Anterior cingulate cortex (tissue), 58 donors: ENCODE measurements around the gene PDE4C.

ENCODE experiments used
- DNase-seq, 58 donors: peaks; one replicate each; lab custom pipeline; 2025; lab: John Stamatoyannopoulos, UW

The PDE4C gene

DNA sequence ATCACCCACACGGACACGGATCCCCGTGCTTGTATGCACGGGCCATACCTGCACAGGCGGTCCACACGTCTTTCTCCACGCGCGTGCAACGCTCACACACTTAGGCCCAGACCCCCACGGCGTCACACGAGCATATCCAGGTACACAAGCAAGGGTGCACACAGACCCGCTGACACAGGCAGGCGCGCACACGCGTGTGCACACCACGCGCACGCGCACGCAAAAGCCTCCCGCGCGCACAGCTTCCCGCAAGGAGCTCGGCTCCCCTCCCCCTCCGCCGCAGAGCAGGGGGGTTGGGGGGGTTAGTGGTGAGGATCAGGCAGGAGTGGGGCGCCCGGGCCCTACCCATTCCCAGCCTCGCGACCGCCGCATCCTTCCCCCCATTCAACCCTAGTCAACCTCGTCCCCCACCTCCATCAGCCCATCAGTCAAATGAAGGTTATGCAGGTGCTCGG is 22.8 kb downstream of the PDE4C start:
- DNase-seq, result peak in 37 of 58 donors; percentile 31 to 82 (median 63)

DNA sequence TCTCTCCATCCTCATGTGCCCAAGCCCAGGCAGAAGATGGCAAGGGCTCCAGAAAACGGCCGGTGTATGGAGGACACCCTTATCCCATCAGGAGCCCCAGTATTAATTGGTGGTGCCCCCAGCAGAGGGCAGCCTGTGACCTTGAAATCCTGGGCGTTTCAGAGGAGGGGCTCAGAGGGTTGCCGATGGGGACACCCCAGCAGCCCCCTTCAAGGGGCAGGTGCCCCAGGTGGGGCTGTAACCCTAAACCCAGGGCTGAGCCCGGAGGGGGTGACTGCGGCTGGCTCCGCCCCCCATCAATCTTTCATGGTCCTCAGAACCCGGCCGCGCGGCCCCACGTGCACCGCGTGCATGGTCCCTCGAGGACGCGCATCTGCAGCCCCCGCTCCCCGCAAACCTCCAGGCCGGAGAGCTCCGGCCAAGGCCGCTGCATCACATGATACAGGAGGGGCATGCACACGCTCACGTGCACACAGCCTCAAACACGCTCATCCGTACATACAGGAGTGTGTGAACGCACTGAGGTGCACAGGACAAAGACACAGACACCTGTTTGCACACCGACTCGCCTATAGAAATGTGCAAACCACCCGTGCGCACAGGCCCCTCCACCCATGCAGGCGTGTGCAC is 23.3 kb downstream of the PDE4C start:
- DNase-seq, result peak in 42 of 58 donors; percentile 5 to 66 (median 46)

DNA sequence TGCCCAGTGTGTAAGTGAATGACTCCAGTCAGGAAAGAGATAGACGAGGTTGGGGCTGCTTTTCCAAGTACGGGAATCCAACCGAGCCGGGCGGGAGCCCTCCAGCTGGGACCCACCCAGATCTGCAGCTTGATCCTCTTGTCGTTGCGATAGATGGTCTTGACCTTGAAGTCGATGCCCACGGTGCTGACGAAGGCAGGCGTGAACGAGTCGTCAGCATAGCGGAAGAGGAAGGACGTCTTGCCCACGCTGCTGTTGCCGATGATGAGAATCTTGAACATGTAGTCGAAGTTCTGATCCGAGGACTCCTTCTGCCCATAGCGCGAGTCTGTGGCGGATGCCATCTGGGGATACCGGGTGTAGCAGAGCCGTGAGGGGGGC is 23.9 kb downstream of the PDE4C start:
- DNase-seq, result peak in 8 of 58 donors; percentile 34 to 58 (median 48)

DNA sequence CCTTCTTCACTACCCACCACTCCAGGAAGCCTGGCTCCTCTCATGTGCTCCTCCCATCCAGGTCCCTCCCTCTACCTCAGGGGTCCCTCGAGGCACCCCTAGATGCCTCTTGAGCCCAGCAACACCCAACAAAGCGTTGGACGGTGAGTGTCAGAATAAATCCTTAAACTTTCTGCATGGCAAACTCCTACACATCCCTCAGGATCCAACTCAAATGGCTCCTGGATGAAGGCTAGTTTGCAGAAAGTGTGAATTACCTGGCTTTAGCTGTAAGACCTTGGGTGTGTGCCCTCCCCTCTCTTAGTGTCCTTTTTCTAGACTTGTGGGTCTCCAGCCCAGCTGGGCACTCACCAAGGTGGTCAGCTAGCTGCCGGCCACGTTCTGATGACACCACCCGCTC is 27.9 kb downstream of the PDE4C start:
- DNase-seq, result no peak

DNA sequence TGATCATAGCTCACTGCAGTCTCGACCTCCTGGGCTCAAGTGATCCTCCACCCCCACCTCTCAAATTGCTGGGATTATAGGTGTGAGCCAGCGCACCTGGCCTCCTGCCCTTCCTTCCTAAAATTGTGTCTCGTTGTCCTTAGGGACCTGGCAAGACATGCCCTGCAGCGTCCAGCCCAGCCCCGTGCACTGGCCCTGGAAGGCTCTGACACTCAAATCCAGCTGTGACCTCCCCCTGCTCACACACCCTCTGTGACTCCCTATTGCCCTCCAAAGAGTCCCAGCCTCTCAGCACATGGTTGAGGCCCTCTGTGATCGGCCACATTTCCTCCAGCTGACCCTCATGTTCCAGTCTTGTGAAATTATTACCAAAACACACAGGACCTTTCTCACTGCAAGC is 28.3 kb downstream of the PDE4C start:
- no peak for DNase-seq

DNA sequence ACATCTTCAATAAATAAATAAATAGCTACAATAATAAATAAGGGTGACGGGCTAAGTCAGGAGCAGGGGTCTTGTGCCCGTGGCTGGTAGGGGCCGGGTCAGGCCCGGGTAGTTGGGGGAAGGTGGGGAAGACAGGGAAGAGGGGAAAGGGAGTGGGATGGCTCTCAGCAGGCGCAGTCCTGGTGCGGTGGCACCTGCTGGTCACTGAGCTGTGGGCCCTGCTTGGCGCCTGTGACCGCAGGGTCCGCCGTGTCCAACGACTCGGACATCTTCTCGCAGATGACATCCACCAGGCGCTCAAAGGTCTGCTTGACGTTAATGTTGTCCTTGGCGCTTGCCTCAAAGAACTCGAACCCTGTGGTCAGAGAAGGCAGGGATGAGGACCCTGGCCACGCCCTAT is 28.9 kb downstream of the PDE4C start:
- no peak for DNase-seq

DNA sequence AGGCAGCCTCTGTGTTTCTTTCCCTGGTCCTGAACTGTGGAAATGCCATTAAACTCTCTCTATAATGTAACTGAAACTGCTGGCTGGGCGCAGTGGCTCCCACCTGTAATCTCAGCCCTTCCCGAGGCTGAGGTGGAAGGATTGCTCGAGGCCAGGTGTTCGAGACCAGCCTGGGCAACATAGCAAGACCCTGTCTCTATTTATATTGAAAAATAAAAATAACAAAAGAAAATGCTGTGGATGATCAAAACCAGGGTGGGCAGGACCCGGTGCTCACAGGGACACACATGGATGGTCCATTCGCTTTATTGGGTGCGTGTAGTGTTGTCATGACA is 29.8 kb downstream of the PDE4C start:
- no peak for DNase-seq

DNA sequence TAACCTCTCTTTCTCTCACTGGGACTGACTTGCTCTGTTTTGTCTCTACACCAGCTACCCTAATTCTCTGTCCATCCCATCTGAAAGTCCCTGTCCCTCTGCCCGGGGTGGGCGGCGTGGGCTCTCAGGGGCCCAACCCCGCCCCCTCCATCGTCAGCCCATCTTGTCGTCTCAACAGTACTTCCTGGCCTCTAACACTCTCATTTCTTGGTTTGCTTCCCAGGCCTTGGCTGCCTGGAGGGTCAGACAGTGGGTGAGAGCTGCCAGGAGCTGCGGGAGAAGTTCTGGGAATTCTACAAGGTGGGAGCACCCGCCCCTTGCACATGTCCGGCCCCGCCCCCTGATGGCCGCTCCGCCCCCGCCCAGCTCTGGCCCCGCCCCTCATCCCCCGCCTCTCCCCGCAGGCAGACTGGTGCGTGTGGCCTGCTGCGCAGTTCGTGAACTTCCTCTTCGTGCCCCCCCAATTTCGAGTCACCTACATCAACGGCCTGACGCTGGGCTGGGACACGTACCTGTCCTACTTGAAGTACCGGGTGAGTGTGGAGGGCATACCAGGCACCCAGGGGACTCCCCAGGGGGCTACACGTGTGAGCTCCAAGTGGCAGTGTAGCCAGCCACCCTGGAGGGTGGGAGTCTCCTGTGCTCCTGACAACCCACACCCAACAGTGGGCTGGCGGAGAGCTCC is 31.5 kb downstream of the PDE4C start:
- peak in 12 of 58 donors; percentile 6 to 50 (median 23) for DNase-seq

DNA sequence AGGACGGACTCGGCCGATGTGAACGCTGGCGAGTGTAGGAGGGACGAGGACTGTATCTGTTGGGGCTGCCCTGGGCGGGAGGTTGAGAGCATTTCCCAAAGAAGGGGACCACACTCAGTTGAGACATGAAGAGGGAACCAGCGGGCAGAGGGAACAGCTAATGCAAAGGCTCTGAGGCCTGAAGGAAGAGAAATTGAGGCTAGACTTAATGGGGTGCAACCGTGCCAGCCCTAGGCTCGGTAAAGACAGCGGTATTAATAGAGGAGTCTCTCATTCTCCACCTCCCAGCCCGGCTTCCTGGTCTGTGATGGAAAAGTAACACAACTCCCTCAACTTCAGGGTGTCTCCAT is 32.1 kb downstream of the PDE4C start:
- DNase-seq, result no peak

DNA sequence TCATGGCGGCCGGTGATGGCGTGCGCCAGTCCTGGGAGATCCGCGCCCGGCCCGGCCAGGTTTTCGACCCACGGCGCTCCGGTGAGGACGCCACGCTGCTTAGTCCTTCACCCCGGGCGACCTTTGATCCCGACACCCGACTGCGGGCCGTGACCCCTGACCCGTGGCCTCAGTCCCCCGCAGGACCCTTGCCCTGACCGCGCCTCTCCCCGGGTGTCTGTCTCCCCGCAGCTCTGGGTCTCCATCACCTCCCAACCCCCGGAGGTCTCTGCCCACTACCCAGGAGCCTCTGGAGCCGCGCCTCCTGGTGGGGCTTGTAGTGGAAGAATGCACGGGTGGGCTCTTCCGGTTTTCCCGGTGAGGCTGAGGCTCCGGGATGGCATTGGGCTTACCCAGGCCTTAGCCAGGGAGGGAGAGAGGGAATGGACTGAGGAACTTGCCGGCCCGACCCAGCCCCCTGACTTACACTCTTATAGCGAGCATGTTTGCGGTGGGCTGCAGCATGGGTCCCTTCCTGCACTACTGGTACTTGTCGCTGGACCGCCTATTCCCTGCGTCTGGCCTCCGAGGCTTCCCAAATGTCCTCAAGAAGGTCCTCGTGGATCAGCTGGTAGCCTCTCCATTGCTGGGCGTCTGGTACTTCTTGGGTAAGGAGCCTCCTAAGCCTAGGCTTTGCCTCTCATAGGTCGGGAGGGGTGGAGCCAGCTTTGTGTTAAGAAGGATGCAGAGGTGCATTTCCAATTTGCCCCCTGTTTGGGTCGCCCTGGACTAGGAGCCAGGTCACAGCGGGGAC is 32.7 kb downstream of the PDE4C start:
- peak in 1 of 58 donors; percentile 62 for DNase-seq

DNA sequence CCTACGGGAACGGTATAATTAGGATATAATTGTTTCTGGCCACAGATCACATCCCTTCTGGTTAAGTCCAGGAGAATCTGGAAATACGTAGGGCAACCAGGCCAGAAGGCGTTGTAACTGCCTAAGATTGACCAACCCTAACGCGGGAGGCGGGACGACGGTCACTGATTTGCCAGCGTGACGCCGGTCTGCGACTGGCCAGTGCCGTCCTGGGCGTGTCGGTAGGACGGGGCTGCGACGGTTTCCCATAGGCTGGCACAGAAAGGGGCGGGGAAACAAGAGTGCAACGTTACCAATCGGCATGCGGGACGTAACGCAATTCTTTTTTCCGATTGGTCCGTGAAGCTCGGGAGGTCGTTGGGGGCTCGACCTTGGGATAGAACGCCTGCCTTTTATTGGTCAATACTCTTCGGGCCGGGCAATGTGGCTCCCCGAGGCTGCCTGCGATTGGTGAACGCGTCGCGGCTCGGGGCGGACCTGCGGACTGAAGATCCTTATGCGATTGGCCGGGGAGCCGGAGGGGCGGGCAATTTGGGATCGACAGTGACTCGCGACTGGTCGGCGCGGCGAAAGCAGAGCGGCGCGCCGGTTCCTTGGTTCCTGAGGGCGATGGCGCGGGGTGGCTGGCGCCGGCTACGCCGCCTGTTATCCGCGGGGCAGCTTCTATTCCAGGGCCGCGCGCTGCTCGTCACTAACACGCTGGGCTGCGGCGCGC is 33.4 kb downstream of the PDE4C start, which contains the start of gene MPV17L2:
TSS of gene MPV17L2 (plus strand) at position 546 of the 715 bp plus-strand sequence. CDS start at position 610, 64 bp downstream.
- peak; percentile 96 to 100 (median 100) for DNase-seq

DNA sequence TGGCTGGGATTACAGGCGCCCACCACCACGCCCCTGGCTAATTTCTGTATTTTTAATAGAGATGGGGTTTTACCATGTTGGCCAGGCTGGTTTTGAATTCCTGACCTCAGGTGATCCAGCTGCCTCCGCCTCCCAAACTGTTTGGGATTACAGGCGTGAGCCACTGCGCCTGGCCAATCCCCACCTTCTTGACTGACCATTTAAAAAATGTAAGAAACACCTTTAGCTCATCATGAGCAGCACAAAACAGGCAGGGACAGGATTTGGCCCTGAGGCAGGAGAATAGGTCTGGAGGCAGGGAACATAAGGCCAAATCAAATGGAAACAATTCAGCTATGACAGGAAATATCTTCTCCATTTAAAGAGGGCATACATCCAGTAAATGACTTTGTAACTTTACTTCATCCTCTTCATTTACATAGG is 34.6 kb downstream of the PDE4C start:
- no peak for DNase-seq

DNA sequence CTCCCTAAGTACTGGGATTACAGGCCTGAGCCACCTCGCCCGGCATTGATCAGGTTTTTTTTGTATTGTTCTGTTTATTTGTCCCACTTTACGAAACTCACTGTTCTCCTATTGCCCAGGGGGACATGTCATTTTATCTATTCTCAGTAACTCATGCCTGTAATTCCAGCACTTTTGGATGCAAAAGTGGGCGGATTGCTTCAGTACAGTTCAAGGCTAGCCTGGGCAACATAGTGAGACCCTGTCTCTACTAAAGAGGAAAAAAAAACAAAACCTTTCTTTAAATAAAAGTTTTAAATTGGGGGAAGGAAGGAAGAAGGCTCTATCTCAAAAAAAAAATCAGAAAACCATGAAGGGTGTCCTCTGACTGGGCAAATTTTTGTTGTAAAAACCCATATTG is 36.0 kb downstream of the PDE4C start:
- no peak for DNase-seq

DNA sequence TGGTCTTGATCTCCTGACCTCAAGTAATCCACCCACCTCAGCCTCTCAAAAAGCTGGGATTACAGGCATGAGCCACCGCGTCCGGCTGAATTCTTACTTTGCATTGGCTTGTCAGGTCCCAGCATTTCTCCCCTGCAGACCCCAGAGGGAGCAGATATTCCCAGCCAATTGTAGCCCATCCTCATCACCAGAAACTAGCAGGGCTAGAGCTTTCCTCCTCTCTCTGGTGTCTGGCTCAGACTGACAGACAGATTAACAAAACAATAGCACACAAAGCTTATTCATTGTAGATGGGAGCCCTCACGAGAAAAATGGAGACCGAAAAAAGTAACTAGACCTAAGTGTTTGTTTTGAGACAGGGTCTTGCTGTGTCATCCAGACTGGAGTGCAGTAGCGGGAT is 40.7 kb downstream of the PDE4C start:
- no peak for DNase-seq

DNA sequence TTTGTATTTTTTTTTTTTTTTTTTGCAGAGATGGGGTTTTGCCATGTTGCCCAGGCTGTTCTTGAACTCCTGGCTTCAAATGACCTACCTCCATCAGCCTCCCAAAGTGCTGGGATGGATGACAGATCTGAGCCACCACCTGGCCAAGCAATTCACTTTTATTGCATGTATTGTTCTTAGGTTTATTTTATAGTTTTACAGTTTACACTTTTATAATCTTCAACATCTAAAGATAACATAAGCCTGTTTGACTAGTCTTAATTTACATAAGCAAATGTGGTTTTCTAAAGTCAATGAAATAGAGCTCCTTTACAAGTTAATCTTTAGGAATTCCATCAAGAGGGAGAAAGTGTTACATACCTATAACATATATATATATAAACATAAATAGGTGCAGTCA is 42.7 kb downstream of the PDE4C start:
- no peak for DNase-seq

DNA sequence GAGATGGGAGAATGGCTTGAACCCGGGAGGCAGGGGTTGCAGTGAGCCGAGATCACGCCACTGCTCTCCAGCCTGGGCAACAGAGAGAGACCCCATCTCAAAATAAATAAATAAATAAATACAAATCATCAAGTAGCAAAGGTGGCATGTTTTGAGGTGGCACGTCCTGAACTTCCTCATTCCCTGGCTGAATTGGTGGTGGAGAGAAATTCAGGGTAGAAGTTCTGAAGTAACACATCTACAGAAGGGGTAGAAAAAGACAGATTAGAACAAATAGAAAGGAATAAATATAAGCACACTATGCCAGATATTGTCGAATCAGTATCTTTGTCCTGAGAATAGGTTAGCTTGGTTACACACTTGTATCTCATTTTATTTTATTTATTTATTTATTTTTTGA is 46.3 kb downstream of the PDE4C start:
- DNase-seq, result no peak

DNA sequence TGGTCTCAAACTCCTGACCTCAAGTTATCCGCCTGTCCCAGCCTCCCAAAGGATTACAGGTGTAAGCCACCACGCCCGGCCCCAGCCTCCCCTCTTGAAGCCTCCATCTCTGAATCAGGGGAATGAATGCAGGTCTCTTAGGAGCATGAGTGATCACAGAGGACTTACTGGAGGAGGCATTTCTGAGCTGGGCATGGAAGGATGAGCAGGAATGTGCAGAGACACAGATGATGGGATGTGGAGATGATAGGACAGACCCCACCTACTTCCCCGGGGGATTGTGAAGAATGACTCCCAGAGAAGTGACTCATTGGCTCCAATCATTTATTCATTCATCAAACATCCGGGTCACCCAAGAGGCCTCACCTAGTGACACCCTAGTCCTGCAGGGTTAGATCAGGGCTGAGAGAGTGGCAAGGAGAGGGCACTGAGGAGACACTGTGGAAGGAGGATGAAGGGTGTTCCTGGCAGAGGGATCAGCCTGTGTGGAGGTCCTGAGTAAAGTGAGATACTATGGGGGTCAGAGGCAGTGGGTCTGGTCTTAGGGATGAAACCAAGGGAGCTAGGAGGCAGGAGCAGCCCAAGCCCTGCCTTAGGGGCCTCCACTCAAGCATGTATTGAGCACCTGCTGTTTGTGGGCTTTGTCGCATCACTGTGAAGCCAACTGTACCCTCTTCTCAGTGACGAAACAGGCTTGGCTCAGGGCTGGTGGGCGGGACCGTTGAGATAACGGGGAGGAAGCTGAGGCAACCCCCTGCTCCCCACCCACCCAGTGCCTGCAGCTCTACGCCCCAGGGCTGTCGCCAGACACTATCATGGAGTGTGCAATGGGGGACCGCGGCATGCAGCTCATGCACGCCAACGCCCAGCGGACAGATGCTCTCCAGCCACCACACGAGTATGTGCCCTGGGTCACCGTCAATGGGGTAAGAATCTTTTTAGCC is 49.6 kb downstream of the PDE4C start:
- DNase-seq, result no peak

DNA sequence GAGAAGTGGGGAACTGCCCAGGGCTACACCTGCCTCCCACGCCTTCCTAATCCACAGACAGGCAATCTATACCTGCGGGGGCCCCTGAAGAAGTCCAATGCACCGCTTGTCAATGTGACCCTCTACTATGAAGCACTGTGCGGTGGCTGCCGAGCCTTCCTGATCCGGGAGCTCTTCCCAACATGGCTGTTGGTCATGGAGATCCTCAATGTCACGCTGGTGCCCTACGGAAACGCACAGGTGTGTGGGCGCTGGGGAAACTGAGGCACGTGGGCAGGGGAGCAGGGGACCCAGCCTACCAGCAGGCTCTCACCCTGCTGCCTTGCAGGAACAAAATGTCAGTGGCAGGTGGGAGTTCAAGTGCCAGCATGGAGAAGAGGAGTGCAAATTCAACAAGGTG is 51.3 kb downstream of the PDE4C start:
- no peak for DNase-seq
